ENCODE data around the gene ABCG1. TPM values are rescaled to one million over a fixed set of nuclear protein-coding genes. Genes with fewer than 3 reads are reported as not detected.
A peak's percentile ranks its signal among the peaks of the same experiment; 100 is the strongest.

Gene ABCG1
- total RNA-seq, 1 donor from 2014 or later: 20.9 TPM

- no peak for DNase-seq
Observed at GRCh38 chr21:42232176-42232825, 13.4 kb downstream of the ABCG1 start.

GRCh38 chr21:42233067-42233961 lies 14.4 kb downstream of the ABCG1 start:
- DNase-seq: peak; percentile 77

GRCh38 chr21:42234041-42234440 lies 15.1 kb downstream of the ABCG1 start:
- no peak for DNase-seq

- peak; percentile 86 for DNase-seq
Observed at GRCh38 chr21:42234464-42235241, 15.7 kb downstream of the ABCG1 start.

- no peak for DNase-seq
Observed at GRCh38 chr21:42235593-42235992, 16.7 kb downstream of the ABCG1 start.

- DNase-seq: no peak
Observed at GRCh38 chr21:42236014-42236413, 17.1 kb downstream of the ABCG1 start.

GRCh38 chr21:42236693-42237092 lies 17.8 kb downstream of the ABCG1 start:
- DNase-seq: no peak

- DNase-seq: no peak
Observed at GRCh38 chr21:42237161-42237560, 18.2 kb downstream of the ABCG1 start.

- no peak for DNase-seq
Observed at GRCh38 chr21:42237577-42237976, 18.6 kb downstream of the ABCG1 start.

- DNase-seq: no peak
Observed at GRCh38 chr21:42238185-42238934, 19.4 kb downstream of the ABCG1 start.

- DNase-seq: no peak
Observed at GRCh38 chr21:42239556-42239955, 20.6 kb downstream of the ABCG1 start.

- no peak for DNase-seq
Observed at GRCh38 chr21:42239973-42240372, 21.0 kb downstream of the ABCG1 start.

GRCh38 chr21:42242611-42243010 lies 23.7 kb downstream of the ABCG1 start:
- DNase-seq: no peak

GRCh38 chr21:42243026-42243425 lies 24.1 kb downstream of the ABCG1 start:
- DNase-seq: no peak

- DNase-seq: peak; percentile 76
Observed at GRCh38 chr21:42245331-42246193, 26.6 kb downstream of the ABCG1 start.

- DNase-seq: no peak
Observed at GRCh38 chr21:42247716-42248115, 28.8 kb downstream of the ABCG1 start.

- no peak for DNase-seq
Observed at GRCh38 chr21:42248241-42248640, 29.3 kb downstream of the ABCG1 start.

GRCh38 chr21:42248783-42249597 lies 30.1 kb downstream of the ABCG1 start:
- no peak for DNase-seq

GRCh38 chr21:42250422-42251403 lies 31.8 kb downstream of the ABCG1 start:
- DNase-seq: no peak

All from tongue (tissue), 2 donors.